Gastrocnemius medialis (tissue), 4 donors: ENCODE measurements around the gene GCC2. TPM values are rescaled to one million over a fixed set of nuclear protein-coding genes. Genes with fewer than 3 reads are reported as not detected.
"Not testable (repeated sequence)": the region's sequence is repeated elsewhere in the genome, so short reads cannot be mapped to it uniquely, and the experiment has no call there.

Experiments
- ATAC-seq, 2 donors: fragments of 150-250 bp; one replicate each; pipeline ENCODE4 v1.9.1; 2016
- DNase-seq, 2 donors: peaks; one replicate each; pipeline ENCODE4 v3.0.0-alpha.2; 2019
- H3K27ac ChIP-seq, 4 donors: fragments of 200-600 bp; sonication (generic); 1 replicate in 1 of 4; 2 replicates in 3 of 4; pipeline ENCODE4 v1.5.1; 2016 to 2018; ENCODE audit warnings: mild to moderate bottlenecking in 2 of 4, moderate library complexity in 1 of 4
- H3K27me3 ChIP-seq, 3 donors: fragments of 200-600 bp; sonication (generic) in 2 of 3; 1 replicate in 1 of 3; 2 replicates in 2 of 3; pipeline versions ENCODE4 v1.5.1 to v1.6.0; 2016 to 2019; ENCODE audit warnings: mild to moderate bottlenecking in 1 of 3, moderate library complexity in 1 of 3
- H3K36me3 ChIP-seq, 2 donors: fragments of 200-600 bp; sonication (generic) in 1 of 2; one replicate each; pipeline ENCODE4 v1.5.1; 2017 to 2018
- H3K4me1 ChIP-seq, 2 donors: fragments of 200-600 bp; sonication (generic) in 1 of 2; one replicate each; pipeline ENCODE4 v1.5.1; 2016 to 2017; ENCODE audit warnings: mild to moderate bottlenecking in 2 of 2
- H3K4me3 ChIP-seq, 4 donors: fragments of 200-600 bp; sonication (generic) in 3 of 4; 1 replicate in 1 of 4; 2 replicates in 3 of 4; pipeline ENCODE4 v1.5.1; 2016 to 2019; ENCODE audit warnings: mild to moderate bottlenecking in 2 of 4
- H3K9me3 ChIP-seq, 3 donors: fragments of 200-600 bp; sonication (generic) in 2 of 3; 1 replicate in 1 of 3; 2 replicates in 2 of 3; pipeline ENCODE4 v1.5.1; 2016 to 2019
- CTCF ChIP-seq, 5 experiments: fragments of 450-650 bp in 3 of 5; fragments of 200-600 bp in 2 of 5; sonication (generic) in 2 of 5; IDR thresholded peaks in 4 of 5; conservative IDR thresholded peaks in 1 of 5; 1 replicate in 4 of 5; 2 replicates in 1 of 5; pipeline ENCODE4 v1.5.1; 2016 to 2019; ENCODE audit warnings: antibody characterized with exemption in 5 of 5, mild to moderate bottlenecking in 3 of 5, moderate library complexity in 3 of 5
- POLR2A ChIP-seq, 2 donors: fragments of 450-650 bp; IDR thresholded peaks; one replicate each; pipeline ENCODE4 v1.6.1; 2017; ENCODE audit warnings: antibody characterized with exemption in 2 of 2, mild to moderate bottlenecking in 2 of 2, moderate library complexity in 2 of 2
- in situ Hi-C, 4 donors: fragments of 200-750 bp; cut with MboI; loops; one replicate each; pipeline versions ENCODE4 v1.15.0 to v1.8.0; 2017; ENCODE audit warnings: low sequenced_read_pairs in 4 of 4
- intact Hi-C: fragments of 100-400 bp; cut with DNase I; formaldehyde crosslinking; loops from one replicate; pipeline ENCODE4 v1.15.1; 2023; ENCODE audit warnings: low total_unique reads
- total RNA-seq, 4 donors: library from RNA; depleted of rRNA; stranded (reverse); fragments of >200 nt; gene quantifications; one replicate each; pipeline versions ENCODE4 v1.1.0 to v1.2.3, GENCODE V29; 2016

Gene GCC2
- total RNA-seq, 4 donors from 2014 or later = 16.7 to 43.1 (median 19.3) TPM

- DNase-seq (no peak), ATAC-seq (no peak)
- Histone ChIP-seq H3K4me1 (no peaks in the 10 kb centered on the region), H3K27me3 (no peaks in the 10 kb centered on the region), H3K36me3 (peaks cover 0 to 34% of the 10 kb centered on the region in 2 donors), H3K27ac (no peak overlapping the region), H3K9me3 (no peaks in the 10 kb centered on the region), H3K4me3 (no peak overlapping the region)
- TF ChIP-seq CTCF (IDR thresholded peaks at IDR 0.05 in 4 of 5, conservative IDR thresholded peaks at IDR 0.05 in 1 of 5) (no peak), POLR2A (IDR thresholded peaks at IDR 0.05) (no peak)
- in situ Hi-C loops = no loop called here
- intact Hi-C loops = loop anchor here (5.0 kb wide), 1 partner anchor 40 kb away; the partner anchor contains the start of gene LIMS1
These were observed 42.8 kb downstream of the GCC2 start for GRCh38 chr2:108491848-108492247.

- H3K9me3 ChIP-seq = no peaks in the 10 kb centered on the region
- ATAC-seq (peak; percentile 97 to 98), DNase-seq (peak in 1 of 2 donors; percentile 16)
- no peak overlapping the region for H3K4me3 ChIP-seq
- TF ChIP-seq CTCF (IDR thresholded peaks at IDR 0.05 in 4 of 5, conservative IDR thresholded peaks at IDR 0.05 in 1 of 5) (no peak), POLR2A (IDR thresholded peaks at IDR 0.05) (no peak)
- H3K27me3 ChIP-seq = no peaks in the 10 kb centered on the region
- H3K4me1 ChIP-seq = no peaks in the 10 kb centered on the region
- H3K36me3 ChIP-seq = peaks cover 0 to 39% of the 10 kb centered on the region in 2 donors
- peak overlapping the region in 1 of 4 donors; percentile 36 for H3K27ac ChIP-seq
- in situ Hi-C loops (no loop called here), intact Hi-C loops (loop anchor here (5.0 kb wide), 1 partner anchor 40 kb away; the partner anchor contains the start of gene LIMS1)
These were observed 43.4 kb downstream of the GCC2 start for GRCh38 chr2:108492364-108492763.

GRCh38 chr2:108496167-108496566 lies 47.2 kb downstream of the GCC2 start:
- H3K27me3 ChIP-seq, H3K27ac ChIP-seq, H3K4me1 ChIP-seq, intact Hi-C loops, DNase-seq, in situ Hi-C loops, ATAC-seq, H3K4me3 ChIP-seq, H3K9me3 ChIP-seq: not testable (repeated sequence)
- peaks cover 0 to 25% of the 10 kb centered on the region in 2 donors for H3K36me3 ChIP-seq

GRCh38 chr2:108507620-108508019 lies 58.6 kb downstream of the GCC2 start:
- H3K9me3 ChIP-seq, H3K27ac ChIP-seq, in situ Hi-C loops, H3K36me3 ChIP-seq, DNase-seq, ATAC-seq, intact Hi-C loops, H3K4me3 ChIP-seq, H3K4me1 ChIP-seq, H3K27me3 ChIP-seq: not testable (repeated sequence)

GRCh38 chr2:108512431-108512830 lies 63.4 kb downstream of the GCC2 start:
- DNase-seq, H3K9me3 ChIP-seq, H3K4me3 ChIP-seq, H3K27ac ChIP-seq, in situ Hi-C loops, intact Hi-C loops, H3K27me3 ChIP-seq, H3K36me3 ChIP-seq, ATAC-seq, H3K4me1 ChIP-seq: not testable (repeated sequence)

- H3K4me3 ChIP-seq, H3K9me3 ChIP-seq, H3K36me3 ChIP-seq, H3K4me1 ChIP-seq, ATAC-seq, H3K27me3 ChIP-seq, in situ Hi-C loops, H3K27ac ChIP-seq, intact Hi-C loops, DNase-seq: not testable (repeated sequence)
These were observed 65.5 kb downstream of the GCC2 start for GRCh38 chr2:108514478-108514877.

- ATAC-seq, H3K9me3 ChIP-seq, H3K36me3 ChIP-seq, H3K4me3 ChIP-seq, H3K4me1 ChIP-seq, intact Hi-C loops, H3K27me3 ChIP-seq, H3K27ac ChIP-seq, DNase-seq, in situ Hi-C loops: not testable (repeated sequence)
These were observed 75.7 kb downstream of the GCC2 start for GRCh38 chr2:108524688-108525087.

- DNase-seq, H3K36me3 ChIP-seq, H3K27me3 ChIP-seq, ATAC-seq, H3K4me3 ChIP-seq, H3K9me3 ChIP-seq, in situ Hi-C loops, H3K4me1 ChIP-seq, H3K27ac ChIP-seq, intact Hi-C loops: not testable (repeated sequence)
These were observed 76.3 kb downstream of the GCC2 start for GRCh38 chr2:108525258-108525657.
